GM19438 (cell line): ENCODE results near the gene MPPED2.

Experiments
- ATAC-seq: cut with Tn5 transposase; IDR thresholded peaks from one replicate; pipeline ENCODE4 v1.9.1; 2021; ENCODE audit warnings: low read depth; ENCODE audit not compliant: unreplicated experiment

Gene MPPED2

DNA sequence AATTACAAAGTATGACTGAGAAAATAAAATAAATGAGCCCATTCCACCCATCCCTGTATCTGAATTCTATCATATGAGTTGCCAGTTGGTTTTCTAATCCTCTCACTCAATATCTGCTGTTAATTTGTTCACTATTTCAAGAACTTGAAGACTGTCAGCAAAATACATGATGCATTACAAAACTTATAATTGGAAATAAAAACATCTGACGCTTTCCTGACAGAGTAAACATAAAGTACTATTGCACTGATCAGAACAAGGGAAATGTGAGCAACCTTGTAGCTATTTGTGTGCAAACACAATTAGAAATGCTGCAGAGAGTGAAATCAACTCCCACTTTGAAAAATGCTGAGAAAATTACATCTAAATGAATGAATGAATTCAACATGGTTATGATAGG is 97.1 kb downstream of the MPPED2 start:
- no peak for ATAC-seq

DNA sequence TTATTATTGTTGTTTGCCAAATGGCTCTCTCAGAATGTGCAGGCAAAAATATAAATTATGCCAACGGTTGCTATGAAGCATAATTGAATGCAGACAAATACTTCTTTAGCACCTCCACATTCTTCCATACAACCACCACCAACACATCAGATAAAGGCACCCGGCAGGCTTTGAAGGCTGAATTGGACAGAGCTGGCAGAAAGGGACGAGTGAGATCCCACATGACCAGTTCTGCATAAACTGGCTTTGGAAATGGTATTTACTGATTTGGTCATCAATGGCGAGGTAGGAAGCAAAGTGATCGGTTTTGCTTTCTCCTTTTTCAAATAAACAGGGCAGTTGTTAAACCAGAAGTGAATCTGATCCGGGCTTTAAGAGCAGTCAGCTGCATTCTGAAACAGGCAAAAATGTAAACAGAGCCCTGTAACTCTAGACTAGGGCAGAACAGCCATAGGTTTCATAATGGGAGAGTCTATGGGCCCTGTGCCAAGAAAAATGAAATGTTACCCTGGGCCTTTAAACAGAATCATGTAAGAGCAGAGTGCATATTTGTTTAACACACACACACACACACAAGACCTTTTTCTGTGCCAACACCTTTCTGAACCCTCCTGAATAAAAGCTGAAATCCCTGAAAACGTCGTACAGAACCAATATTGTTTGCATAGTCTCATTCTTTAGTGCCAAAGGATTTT is 97.7 kb downstream of the MPPED2 start:
- ATAC-seq: no peak

- ATAC-seq: no peak
Observed at GRCh38 chr11:30487200-30487898, 98.8 kb downstream of the MPPED2 start.

- no peak for ATAC-seq
Observed at GRCh38 chr11:30485756-30486155, 100.4 kb downstream of the MPPED2 start.

DNA sequence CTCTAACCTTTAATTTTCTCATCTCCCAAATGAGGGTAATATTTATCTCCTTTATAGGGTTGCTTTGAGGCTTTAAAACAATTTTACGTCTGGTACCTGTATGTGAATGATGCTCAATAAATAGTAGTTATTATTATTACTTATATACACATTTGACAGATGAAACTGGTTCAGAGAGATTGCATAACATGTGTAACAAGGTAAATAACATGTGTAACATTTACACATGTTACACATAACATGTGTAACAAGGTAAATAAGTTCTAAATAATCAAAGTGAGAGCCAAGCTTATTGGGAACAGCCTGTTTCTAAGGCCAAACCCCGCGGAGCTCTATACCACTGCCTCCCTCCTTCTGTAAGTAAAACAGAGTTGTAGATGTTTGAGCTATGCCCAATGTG is 100.9 kb downstream of the MPPED2 start:
- no peak for ATAC-seq

- ATAC-seq: no peak
Observed at GRCh38 chr11:30483056-30483455, 103.1 kb downstream of the MPPED2 start.

DNA sequence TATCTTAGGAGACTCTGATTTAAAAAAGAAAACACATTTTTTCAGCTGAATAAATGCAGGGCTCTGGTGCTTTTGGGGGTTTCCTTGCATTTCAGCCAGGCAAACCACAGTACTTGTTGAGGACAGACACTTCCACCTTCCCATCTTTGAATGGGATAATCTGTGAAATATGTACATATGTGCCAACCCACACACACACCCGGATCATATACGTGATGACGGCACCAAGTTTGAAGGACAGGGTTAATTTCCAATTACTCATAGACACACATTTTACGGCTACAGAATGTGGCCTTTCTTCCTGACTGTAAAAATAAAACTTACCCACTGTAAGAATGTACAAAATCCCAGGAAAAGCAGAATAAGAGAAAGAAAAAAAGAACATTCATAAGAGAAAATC is 104.4 kb downstream of the MPPED2 start:
- no peak for ATAC-seq

GRCh38 chr11:30481330-30481729 is 104.8 kb downstream of the MPPED2 start:
- ATAC-seq: no peak

- no peak for ATAC-seq
Observed at GRCh38 chr11:30479899-30480298, 106.3 kb downstream of the MPPED2 start.

GRCh38 chr11:30478923-30479322 is 107.2 kb downstream of the MPPED2 start:
- no peak for ATAC-seq

- no peak for ATAC-seq
Observed at GRCh38 chr11:30477061-30477460, 109.1 kb downstream of the MPPED2 start.

- ATAC-seq: no peak
Observed at GRCh38 chr11:30474151-30474954, 111.8 kb downstream of the MPPED2 start.

DNA sequence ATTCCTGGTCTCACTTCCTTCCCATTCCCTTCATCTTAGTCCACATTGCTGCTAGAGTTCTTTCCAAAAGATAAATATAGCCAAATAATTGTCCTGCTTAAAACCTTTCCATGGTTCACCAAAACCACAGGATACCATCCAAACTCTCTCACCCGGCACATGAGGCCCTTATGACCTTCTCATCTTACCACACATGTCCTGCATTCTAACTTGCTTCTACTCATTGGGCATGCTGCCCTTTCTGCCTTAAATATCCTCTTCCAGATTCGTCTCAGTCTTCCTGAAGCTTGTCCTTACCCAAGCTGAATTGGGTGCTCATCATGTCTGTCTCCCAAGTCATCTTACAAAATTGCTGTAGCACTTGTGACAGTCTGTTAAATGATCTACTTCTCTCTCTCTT is 114.9 kb downstream of the MPPED2 start:
- no peak for ATAC-seq

- no peak for ATAC-seq
Observed at GRCh38 chr11:30468881-30469280, 117.3 kb downstream of the MPPED2 start.

DNA sequence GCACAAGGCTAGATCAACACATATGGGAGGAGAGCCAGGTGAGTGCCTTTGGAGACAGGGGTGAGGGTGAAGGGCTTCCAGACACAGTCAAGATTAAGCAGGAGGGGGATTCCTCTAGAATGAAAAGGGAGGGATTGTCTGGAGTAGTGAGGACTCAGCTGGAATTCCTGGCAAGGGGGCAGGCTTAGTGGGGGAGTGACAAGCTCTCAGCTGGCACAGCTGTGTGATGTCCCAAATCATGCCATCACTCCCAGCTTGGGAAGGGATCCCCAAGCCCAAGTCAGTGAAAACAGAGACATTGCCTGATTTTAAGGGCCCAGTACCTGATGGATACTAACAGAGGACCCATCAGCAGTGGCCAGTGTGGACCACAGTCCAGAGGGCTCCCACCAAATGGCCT is 119.0 kb downstream of the MPPED2 start:
- ATAC-seq: no peak

DNA sequence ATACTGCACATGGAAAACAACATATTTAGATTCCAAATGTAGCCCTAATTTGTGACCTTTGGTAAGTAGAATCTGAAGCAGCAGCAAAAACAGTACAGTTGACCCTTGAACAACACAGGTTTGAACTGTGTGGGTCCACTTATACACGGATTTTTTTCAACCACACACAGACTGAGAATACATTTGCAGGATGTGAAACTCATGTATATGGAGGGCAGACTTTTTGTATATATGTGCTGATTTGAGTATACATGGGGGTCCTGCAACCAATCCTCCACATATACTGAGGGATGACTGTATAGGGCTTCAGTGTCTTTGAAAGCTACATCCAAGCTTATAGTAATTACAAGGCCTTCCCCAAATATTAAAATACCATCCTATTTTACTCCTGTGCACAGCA is 120.5 kb downstream of the MPPED2 start:
- ATAC-seq: no peak

DNA sequence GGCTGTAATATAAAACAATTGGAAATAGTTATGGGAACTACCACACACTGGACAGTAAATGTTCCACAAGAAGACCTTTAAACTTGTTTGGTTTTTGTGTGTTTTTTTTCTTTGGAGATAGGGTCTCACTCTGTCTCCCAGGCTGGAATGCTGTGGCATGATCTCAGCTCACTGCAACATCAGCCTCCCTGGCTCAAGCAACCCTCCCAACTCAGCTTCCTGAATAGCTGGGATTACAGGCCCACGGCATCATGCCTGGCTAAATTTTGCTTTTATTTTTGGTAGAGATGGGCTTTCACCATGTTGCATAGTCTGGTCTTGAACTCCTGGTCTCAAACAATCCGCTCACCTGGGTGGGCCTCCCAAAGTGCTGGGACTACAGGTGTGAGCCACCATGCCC is 121.0 kb downstream of the MPPED2 start:
- ATAC-seq: no peak

DNA sequence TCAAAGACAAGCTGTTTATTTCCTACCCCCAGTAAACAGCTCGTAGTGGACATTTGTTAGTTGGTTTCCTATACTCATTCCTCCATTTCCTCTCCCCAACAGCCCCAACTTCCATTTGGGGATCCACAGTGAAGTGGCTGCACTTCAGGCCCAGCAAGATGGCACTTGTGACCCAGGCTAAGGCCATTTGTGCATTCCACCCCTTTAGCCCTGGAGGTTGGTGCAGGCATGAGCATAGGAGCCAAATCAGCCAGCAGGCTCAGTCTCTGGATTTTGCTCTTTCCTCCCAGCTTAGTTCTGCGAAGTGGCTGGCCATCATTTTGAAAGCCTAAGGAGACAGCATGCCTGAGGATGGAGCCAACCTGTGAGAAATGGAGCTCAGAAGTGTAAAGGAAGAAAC is 122.9 kb downstream of the MPPED2 start:
- ATAC-seq: no peak

GRCh38 chr11:30462421-30462820 is 123.7 kb downstream of the MPPED2 start:
- ATAC-seq: no peak

DNA sequence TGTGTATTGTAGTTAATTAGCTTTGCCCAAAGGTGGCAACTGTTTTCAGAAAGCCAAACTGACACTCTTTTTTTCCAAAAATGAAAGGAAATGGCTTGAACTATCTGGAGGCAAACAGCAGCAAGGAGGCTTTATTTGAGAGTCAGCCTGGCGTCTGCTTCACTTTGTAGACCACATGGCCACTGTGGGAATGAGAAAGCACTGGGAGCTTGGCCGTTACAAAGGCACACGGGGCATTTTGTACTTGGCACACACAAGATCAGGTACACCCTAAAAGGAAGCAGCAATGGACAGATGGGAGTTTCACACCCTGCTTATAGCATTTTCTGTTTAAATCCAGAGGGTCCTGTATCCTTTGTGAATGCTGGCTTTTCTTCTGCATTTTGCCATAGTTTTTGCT is 126.3 kb downstream of the MPPED2 start:
- no peak for ATAC-seq

DNA sequence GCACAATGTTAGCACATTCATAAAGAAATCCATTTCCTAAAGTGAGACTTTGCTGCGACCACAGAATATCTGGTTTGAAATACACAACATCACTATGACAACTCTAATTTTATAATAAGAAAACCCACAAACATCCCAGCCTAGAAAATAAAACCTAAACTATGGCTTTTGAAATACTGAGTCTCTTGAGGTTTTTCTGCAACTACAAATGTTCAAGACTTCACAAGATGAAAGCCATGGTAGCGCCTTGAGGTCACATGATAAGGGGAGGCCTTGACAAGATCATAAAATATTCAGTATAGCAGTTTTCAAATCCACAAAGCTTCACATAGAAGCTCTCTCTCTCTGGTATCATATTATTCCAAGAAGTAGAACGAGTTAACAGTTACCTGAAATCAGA is 126.8 kb downstream of the MPPED2 start:
- ATAC-seq: no peak

DNA sequence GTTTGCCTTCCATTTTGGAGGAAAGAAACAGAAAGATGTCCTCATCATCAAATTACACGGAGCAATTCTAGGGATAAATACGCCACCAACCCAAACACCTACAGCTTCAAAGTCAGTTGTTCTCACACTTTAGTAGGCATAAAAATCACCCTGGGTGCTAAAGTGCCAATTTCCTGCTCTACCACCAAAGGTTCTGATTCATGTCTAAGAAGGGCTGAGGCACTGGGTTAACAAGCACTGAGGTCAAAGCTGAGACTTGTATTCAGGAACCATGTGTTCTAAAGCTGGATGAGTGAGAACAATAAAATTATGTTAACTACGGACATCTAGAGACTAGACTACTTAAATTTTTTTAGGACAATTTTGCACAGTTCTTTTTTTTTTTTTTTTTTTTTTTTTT is 127.6 kb downstream of the MPPED2 start:
- no peak for ATAC-seq
